CD4-positive, alpha-beta T cell treated with Interleukin-17A for 4 hours (primary cell): Measurements from ENCODE around the gene SLC2A13.

Source experiments
- DNase-seq: peaks from one replicate; pipeline ENCODE4 v3.0.0-alpha.2; 2020; ENCODE audit warnings: mixed read lengths

The SLC2A13 gene

GRCh38 chr12:39722504-39722903, 383.4 kb downstream of the SLC2A13 start:
- no peak for DNase-seq

- DNase-seq, result no peak
These were observed 392.3 kb downstream of the SLC2A13 start for GRCh38 chr12:39713552-39713951.

GRCh38 chr12:39712334-39712733, 393.5 kb downstream of the SLC2A13 start:
- DNase-seq, result no peak
